Forelimb muscle (tissue), 1 donor: ENCODE results near the gene NT5C1A. TPM values are rescaled to one million over a fixed set of nuclear protein-coding genes. Genes with fewer than 3 reads are reported as not detected.

Experiments used
- DNase-seq: peaks from one replicate; pipeline ENCODE4 v3.0.0-alpha.2; 2013; ENCODE audit warnings: low read depth
- polyA plus RNA-seq: library from polyadenylated mRNA; unstranded; fragments of 120-200 nt; gene quantifications from one replicate; pipeline ENCODE4 v1.2.1, GENCODE V29; 2013; ENCODE audit not compliant: insufficient read length

Gene NT5C1A
- polyA plus RNA-seq, 1 donor, result 9.0 TPM

DNA sequence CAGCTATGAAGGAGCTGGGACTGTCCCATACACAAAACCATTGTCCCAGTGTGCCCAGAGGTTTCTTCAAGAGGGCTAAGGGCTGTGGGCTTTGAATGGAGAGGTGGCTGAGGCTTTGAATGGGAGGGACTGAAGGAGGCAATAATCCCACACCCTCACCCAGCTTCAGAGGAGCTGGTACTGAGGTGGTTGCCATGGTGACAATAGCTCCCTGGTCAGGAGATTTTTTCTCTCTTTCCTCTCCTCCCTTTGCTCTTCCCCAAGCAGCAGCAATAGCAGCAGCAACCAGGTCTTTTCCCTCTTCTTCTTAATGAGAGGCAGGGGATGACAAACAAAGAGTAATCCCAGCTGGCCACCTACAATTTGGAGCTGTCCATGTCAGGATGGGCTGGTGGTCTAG is 17.7 kb upstream of the NT5C1A start:
- DNase-seq, result no peak

DNA sequence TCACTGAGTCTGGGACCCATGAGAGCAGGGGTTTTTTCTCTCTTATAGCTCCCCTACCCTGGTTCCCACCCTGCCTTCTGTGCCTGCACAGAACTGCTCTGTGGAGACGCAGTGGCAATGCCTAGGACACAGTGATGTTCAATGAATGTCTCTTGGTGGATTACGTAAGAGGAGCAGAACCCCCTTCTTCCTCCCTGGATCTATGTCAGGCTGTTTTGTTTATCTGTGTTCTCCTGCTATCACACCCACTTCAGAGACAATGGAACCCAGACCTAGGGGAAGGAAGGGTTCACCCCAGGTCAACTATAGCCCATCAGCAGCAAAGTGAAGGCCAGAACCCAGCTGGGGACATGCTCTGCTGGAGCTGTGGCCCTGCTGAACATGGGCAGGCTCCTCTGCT is 17.3 kb upstream of the NT5C1A start:
- DNase-seq, result no peak

DNA sequence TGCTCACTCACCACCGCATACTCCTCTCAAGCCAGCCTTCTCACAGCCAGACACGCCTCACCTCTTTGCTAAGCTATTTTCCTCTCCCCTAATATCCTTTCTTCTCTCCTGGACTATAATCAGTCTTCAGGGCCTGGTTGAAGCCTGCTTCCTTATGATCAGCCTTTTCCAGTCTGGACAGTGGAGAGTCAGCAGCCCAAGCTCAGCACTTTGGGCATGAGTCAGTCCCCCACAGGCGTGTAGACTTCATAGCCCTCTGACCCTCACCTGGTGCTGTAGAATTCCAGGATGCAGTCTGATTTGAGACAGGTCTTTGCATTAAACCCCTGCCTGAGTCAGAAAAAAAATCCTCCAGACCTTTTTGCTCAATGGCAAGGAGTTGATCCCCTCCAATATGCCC is 16.8 kb upstream of the NT5C1A start:
- no peak for DNase-seq

DNA sequence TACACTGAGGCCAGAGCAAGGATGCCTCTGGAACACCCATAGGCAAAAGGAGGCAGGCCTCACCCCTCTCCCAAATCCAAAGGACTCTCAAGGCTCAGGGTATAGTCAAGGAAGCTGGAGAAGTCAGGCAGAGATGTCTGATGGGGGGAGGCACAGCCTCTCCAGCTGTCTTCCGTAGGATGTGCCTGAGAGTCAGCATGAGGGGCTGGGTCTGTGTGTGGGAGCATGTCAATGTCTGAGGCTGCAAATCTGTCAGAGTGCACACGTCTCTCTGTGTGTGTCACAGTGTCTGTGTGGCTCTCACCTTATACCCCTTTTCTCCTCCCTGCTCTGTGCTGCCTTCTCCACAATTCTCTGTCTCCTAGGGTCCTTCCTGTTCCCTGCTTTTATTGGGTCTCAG is 15.3 kb upstream of the NT5C1A start:
- DNase-seq, result no peak

DNA sequence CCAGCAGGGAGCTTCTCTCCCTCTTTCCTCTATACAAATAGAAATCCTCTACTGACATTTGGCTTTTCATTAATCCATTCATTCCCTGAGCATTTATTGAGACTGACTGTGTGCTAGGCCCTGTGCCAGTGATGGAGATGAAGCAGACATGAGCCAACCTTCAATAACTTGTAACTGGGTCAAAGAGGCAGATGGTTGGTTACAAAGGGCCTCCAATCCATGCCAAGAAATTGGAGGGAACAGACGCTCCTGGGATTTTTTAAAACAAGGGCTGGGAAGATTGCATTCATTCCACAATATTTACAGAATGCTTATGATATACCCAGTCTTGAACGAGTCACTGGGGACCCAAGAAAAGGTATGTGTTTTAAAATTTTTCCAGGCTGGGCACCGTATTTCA is 13.2 kb upstream of the NT5C1A start:
- DNase-seq, result no peak

DNA sequence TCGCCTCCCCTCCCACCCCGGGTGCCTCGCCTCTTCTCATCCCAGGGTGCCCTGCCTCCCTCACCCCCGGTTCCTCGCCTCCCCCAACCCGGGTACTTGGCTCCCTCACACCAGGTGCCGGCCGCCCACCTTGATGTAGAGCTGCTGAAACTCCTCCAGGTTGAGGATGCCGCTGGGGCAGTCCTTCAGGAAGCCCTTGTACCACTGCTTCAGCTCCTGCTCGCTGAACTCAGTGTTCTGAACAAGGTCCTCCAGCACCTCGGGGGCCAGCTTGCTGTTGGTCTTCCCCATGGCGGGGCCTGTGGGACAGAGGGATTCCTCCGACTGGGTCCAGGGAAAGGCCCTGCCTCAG is 12.4 kb upstream of the NT5C1A start:
- DNase-seq, result no peak

DNA sequence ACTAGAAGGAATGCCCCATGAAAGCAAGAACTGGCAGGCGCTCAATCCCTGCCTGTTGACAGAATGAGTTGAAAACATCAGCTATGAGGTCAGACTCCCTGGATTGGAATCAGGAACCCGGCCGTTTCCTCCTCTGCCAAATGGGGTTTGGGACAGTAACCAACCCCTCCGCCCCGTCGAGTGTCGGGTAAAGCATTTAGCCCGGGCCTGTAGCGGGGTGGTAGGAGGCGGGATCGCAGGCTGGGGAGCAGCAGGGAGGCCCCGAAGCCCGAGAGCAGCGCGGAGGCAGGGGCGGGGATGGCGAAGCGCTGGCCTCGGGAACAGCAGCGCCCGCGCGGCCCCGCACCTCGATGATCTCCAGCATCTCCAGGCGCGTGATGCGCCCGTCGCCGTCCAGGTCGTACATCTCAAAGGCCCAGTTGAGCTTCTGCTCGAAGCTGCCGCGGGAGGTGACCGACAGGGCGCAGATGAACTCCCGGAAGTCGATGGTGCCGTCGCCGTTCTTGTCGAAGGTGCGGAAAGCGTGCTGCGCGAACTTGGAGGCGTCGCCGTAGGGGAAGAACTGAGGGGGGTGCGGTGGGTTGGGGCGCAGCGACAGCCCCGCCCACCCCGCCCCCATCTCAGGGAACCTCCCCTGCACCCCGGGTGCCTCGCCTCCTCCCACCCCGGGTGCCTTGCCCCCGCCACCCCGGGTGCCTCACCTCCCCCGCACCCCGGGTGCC is 11.8 kb upstream of the NT5C1A start:
- DNase-seq, result no peak

DNA sequence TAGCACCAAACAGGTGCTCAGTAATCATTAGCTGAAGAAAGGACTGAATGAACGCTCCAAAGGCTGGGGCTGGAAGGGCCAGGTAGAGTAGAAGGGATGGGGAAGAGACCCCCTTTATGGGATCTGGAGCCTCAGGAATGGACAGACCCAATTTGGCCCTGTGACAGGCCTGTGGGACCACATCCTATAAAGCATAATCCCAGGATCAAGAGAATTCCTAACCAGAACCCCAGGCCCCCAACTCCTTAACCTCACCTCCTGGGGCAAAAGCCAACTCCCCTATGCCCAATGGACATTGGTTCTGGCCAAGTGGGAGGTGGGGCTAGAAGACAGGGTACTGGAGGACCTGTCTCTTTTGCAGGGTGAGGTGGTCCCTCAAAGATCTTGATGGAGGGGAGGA is 10.1 kb upstream of the NT5C1A start:
- no peak for DNase-seq

DNA sequence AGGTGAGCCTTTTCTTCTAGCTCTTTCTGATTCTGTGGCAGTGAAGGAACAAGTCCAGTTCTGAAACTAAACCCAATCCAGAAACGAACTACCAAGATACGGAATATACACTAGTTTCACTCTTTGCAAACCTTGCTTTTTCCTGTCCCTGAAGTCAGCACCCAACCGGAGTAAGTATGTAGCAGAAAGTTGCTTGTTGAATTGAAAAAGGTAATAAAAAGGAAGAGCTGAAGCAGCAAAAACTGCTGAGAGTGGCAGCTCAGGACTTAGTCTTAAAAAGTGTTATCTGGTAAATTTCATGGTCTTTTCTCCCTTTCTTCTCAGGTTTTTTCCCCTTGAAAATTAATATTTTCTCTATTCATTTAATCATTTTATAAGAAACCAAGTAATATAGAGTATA is 9.4 kb upstream of the NT5C1A start:
- DNase-seq, result no peak

DNA sequence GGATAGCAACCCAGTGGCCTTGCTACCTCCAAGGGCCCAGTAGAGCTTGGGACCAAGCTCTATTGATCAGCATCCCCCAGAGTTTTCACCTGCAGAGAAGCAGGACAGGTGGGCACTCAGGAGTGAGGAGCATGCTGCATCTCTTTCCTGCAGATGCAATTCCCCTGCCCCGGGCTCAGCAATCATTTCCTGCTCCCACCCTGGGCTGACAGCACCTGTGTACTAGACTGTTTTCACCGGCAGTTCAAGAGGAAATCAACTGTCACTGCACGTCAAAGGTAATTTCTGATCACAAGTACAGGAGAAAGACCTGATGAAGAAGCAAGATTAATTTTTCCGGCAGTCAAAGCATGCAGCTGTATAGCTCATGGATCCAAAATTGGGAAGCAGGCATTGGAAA is 8.8 kb upstream of the NT5C1A start:
- DNase-seq, result no peak

DNA sequence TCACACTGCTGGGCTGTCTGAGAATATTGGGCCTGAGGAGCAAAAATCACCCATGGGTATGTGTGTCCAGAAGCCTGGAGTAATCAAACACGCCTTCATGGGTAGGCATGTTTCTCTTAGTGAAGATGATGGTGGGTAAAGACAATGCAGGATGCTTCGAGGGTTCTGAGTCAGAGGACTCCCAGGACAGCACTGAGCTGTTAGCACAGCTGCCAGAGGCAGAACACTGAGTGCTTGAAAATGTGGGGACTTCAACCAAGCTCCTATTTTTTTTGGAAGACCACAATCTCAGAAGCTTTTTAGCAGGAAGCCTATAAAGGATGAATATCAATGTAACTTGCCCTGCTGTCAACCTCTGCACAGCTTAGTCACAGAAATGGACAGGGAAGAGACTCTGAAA is 7.9 kb upstream of the NT5C1A start:
- no peak for DNase-seq

DNA sequence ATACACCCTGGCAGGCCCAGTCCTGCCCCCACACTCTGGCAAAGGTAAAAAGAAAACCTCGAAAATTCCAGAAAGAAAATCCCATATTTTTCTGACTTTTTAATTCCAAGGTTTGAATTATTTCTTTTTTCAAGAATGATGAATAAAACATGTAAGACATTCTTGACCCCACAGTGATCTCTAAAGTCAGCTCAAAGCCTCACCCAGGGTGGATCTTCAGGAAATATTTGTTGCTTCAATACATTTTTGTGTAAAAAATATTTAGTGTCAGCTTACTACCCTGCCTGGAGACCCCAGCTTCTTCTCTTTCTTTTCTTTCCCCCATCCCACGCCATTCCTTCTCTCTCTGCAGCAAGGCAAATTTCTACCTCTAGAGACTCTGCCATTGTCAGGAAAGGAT is 7.0 kb upstream of the NT5C1A start:
- DNase-seq, result no peak

DNA sequence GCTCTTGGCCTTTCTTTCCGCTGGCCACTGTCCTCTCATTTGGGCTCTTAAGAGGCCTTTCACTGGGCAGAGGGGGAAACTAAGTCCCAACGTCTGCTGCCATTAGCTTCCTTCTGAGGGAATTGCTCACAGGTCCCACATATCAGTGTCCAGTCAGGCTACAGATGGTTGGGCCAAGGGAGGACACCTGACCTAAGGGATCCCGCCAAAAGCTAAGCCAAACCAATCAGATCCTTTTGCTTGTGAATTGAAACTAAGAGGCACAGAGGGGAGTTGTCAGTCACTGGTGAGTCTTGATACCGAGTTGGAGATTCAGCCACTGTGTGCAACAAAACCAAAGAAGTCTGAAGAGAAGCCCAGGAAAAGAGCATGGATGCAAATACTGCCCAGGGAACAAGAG is 5.7 kb upstream of the NT5C1A start:
- DNase-seq, result no peak

DNA sequence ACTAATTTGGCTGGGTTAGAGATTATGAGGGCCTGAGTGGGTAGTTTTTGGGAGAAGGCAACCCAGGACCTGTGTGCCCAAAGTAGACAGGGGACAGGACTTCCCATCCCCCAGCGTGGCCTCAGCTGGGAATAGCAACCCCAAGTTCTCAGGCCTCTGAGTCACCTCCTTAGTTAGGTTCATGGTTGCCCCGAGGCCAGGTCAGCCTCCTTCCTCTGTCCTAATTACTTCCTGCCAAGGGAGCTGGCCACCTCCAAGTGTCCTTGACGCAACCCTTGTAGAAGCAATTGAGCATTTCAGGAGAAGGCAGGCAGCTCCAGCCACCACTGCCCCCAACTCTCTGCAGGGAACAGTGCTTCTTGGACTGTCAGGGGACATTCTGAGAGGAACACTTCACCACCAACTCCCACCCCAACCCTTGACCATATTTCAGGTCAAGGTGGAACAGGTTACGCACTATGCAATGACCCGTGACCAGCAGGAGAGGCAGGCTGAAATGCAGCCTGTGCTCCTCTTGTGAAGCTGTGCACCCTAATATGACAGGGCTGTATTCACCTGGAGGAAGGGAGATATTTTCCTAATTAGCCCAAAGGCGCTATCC is 5.1 kb upstream of the NT5C1A start:
- DNase-seq, result no peak

DNA sequence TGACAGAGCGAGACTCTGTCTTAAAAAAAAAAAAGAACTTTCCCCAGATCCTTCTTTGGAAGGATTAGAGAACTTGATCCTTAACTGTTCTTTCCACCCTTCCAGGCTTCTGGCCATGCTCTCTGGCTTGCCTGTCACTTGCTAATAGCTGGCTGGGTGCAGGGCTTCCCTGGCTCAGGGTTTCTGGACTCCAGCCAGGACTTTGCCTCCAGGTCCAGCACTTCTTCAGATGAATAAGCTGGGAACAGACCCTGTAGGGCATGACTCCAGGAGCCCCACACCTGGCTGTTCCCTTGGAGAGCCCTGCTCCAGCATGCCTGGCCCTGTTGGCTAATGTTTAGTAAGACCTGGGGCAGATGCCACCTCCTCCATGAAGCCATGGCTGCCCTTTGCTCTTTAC is 3.3 kb upstream of the NT5C1A start:
- no peak for DNase-seq

DNA sequence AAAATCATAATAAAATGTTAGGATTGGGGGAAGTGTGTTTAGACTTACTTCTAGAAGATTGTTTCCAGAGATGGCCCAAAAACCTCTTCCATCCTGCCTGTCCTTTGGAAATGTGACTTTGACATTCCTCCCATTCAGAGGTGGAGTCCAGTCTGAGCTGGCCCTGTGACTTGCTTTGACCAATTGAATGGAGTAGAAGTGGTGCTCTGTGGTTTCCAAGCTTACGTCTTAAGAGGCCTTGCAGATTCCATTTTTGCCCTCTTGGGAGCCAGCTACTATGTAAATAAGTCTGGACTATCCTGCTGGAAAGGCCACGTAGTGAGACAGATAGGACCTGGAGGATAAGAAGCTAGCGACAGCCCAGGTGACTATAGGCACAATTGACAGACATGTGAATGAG is 1.3 kb upstream of the NT5C1A start:
- DNase-seq, result no peak

DNA sequence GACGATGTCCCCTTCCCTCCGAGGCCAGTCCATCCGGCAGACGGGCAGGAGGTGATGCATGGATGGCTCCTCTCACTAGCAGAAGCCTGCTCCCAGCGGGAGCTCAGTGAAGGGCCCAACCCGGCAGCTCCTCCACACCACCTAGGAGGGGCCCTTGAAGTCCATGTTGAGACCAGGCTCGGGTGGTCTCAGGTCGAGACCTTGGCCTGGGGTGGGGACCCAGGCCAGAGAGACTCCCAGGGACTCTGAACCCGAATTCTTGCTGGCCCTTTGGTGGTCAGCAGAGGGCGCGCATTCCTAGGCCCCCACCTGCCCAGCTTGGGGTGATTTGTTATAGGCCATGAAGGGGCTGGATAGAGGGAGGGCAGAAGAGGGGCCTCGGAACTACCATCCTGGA is 642 bp upstream of the NT5C1A start:
- no peak for DNase-seq

DNA sequence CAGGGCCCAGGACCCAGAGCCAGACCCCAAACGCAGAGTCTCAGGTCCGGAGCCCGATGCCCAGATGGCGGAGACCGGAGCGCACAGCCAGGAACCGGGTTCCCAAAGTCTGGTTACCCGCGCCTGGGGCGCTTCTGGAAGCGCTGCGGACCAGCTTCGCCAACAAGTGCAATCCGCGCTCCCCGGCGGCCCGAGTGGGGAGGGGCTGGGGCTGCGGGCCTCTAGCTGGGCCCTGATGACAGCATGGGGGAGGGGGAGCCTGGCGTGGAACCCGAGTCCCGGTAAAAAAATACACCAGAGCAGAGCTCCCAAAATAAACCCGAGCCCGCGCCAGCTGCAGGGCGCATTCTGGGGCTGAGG is 494 bp downstream of the NT5C1A start:
- DNase-seq, result no peak

DNA sequence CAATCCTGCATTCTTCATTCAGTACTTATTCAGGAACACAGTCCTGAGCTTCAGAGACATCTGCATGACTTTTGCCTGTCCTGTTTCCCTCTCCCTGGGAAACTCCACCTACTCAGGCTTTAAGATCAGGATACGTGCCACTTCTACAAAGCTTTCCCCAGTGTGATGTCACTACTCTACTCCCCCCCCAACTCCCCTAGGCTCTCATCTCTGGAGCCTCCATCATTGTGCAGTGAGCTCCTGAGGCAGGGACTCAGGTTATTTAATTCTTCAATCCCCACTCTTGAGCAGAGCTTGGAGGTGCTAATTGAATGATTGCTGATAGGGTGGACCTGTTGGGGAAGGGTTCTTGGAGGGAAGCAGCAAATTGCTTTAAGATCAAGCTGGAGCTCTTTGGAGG is 1.2 kb downstream of the NT5C1A start:
- no peak for DNase-seq

DNA sequence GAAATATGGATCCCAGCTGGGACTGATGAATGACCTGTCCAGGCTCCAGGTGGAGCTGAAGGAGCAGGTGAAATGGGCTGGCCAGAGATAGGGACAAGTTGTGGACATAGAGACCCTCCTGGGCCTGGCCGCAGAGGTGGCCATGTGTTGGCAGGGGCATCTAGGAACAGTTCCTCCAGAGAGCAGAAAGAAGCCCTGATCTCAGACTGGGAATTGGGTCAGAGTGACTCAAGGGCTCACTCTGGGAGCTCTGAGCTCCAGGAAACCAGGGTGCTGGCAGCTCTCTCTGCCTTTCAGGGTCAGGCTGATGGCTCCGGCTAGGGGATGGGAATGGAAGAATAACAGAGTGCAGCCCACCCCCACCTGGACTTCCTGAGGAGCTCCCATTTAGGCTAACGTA is 3.0 kb downstream of the NT5C1A start:
- no peak for DNase-seq

DNA sequence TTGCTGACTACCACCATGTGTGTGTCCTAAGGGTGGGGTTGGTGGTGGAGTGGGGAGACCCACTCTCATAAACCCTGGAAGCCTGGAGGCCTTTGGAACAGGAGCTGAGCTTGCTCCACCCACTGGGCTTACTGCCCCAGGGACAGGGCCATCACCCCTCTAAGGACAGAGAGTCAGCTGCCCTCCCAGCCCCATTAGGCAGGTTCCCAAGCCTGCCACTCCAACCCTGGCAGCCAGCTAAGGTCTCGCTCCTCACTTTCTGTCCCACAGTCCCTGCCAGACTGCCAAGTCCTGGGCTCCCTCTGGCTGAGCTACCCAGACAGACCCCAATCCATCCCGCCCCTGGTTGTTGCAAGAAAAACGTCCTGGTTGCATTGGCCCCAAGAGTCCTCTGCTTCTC is 3.8 kb downstream of the NT5C1A start:
- DNase-seq, result no peak

DNA sequence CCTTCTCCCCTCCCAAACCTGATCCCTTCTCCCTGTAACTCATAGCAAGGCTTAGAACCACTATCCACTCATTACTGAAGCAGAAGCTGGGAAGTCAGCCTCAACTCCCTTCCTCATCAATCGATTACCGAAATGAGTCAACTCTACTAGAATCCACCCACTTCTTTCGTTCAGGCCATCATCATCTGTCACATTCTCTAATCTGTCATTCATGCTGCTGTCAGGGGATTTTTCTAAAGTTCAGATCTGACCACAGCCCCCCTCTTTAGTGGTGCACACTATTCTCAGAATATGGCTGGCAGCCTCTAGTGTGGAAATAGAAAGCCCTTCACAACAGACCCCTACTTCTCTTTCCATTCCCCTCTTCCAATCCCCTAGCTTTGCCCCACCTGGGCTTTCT is 5.1 kb downstream of the NT5C1A start:
- DNase-seq, result no peak

DNA sequence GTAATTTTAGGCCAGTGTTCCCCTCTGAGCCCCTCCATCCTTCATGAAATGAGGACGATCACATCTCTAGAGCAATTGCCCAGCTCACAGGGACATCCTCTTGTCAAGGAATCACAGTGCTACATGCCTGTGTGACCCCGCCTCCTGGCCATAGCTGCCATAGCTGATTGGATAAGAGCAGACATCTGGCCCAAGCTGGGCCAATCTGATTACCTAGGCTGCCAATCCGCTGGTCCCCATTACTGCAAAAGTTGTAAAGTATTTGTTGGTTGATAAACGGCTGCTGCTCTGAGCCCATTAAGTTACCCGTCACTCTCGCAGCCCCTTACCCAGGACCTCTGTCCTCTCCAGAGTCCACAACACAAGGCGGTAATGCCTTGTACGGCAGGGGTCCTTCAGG is 8.3 kb downstream of the NT5C1A start:
- no peak for DNase-seq

DNA sequence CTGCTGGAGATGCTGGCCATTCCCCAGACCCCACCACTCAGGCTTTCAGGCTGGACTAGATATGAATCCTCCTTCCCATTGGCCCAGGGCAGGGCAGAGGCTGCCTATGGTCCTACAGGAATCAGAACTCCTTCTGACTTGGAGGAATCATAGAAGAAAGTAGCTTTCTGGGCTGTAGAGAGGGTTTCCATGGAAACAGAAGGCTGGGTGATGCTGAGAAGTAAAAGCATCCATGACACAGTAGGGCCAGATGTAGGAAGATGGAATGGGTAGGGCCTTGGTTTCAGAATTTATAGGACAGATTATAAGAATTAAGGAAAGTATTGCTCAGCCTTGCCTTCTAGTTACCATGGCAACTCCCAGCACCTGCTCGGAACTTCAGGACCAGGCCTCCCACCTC is 9.0 kb downstream of the NT5C1A start:
- DNase-seq, result no peak
